ENCODE measurements around the gene ABCG1.
A peak's percentile ranks its signal among the peaks of the same experiment; 100 is the strongest.

Gene ABCG1

DNA sequence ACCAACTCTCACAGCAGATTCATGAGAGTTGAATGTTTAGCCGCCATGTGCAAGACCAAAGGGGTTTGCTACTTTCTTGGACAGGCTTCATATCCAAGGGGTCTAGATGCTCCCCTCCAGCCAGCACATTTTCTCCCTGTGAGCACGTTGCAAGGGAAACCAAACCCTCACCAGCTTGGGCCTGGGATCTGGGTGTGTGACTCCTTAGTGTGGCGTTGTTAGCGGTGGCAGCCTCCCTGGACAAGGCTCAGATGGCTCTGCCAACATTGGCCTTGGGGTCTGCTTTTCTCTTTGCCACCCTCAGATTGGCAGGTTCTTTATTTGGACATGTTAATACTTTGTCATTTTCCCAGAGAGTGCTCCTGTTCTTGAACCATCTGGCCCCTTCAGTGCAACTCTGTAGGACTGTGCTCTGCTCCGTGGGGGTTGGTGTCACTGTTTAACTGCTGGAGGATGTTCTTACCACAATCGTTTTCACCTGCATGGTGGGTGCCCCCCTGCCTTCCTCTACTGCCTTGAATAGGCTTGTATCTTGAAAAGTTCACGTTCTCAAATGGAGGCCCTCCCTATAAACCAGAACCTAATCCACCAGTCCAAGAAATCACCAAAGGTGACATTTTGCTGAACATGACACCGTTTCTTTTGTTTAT is 13.4 kb downstream of the ABCG1 start:
- DNase-seq (ENCODE audit: low spot score), result no peak

DNA sequence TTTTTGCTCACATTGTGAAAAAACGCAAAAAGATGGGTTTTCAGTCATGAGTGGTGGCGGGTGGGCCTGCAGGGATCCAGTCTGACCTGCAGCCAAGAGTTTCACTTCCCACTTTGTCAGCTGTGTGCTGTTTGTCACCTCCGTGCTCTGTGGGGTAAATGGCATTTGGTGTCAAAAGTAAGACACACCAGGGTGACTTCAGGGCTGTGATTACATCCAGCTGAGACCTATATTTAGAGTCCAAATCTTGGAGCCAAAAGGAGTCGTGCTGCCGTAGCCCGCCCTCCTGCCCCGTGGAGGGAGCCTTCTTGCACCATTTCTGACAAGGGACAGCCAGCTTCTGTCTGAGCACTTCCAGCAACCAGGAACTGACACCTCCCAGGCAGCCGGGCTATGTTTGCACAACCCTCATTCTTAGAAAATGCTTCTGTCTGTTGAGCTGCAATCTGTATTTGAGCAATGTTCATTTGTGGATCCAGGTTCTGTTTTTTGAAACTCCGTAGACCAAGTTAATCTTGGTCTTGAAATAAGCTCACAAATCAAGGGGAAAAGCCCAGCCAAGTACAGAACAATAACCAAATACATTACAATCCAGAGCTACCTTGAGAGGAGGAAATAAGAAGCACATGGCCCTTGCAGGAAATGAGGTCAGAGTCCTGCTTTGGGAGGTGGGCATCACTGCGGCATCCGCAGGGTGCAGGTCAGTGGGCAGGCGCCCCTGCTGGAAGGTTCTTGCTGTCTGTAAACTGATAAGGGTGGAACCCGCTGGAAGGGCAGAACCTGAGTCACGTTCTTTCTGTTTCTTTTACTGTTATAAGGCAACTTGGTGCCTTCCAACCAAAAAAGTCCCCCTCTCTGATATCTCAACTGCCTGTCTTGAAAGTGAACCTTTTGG is 14.4 kb downstream of the ABCG1 start:
- DNase-seq (ENCODE audit: low spot score), result peak; percentile 31

DNA sequence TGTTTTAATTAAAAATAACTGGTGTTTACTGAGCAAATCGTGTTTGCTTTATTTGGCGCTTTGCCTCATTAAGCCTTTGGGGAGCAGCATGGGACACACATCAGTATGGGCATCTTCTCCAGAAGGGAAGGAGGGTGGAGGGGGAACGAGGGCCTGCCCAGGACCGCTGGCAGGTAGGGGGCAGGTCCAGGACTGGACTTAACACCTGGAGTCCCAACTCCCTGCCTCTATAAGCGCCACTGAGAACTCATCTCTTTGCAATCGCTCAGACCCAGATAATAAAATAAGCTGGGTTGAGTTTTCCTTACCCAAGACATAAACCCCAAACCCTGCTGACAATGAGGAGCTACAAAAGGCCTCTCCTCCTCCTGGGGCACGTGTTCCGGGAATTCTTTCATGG is 15.1 kb downstream of the ABCG1 start:
- DNase-seq (ENCODE audit: low spot score), result no peak

DNA sequence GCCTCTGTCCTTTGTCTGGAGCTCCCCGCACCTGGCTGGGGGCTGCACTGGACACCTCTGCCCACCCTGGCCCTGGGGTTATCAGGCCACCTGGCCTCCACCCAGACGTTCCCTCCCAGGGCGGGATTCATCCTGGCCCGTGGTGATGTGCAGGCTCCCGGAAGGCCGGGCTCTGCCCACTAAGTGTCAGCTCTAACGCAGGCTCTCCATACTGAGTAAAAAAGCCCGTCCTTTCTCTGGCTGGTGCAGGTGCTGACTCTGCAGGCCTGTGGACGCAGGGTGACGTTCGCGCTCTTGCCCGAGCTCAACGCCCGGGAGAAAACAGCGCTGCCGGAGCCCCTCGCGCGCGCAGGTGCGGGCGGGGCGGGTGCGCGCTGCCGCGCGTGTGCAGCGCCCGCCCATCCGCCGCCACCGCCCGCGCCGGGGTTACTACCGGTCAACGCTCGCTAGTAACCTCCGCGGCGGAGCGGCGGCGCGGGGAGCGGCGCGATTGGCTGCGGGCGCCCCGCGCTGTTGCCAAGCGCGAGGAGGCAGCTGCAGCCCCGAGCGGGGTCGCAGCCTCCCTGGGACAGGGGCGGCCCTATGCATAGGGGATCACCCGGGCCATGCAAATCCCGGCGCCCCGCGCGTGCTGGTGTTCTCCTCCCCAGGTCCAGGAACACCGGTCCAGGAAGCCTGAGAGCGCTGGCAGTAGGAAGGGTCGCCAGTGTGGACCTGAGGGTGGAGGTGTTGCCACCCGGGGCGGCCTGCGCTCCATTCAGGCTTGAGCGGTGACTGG is 15.7 kb downstream of the ABCG1 start:
- peak; percentile 72 for DNase-seq (ENCODE audit: low spot score)

DNA sequence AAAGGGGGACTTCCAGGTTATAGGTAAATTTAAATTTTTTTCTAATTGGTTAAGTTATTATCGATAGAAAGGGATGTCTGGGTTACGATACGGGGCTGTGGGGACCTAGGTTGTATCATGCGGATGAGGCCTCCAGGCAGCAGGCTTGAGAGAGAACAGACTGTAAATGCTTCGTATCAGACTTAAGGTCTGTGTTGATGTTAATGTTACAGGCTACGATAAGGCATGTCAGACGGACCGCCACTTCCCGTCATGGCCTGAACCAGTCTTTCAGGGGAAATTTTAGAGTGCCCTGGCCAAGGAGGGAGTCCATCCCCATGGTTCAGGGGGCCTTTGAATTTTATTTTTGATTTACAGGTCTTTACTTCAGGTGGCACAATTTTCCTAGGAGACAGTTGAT is 16.7 kb downstream of the ABCG1 start:
- DNase-seq (ENCODE audit: low spot score), result no peak

DNA sequence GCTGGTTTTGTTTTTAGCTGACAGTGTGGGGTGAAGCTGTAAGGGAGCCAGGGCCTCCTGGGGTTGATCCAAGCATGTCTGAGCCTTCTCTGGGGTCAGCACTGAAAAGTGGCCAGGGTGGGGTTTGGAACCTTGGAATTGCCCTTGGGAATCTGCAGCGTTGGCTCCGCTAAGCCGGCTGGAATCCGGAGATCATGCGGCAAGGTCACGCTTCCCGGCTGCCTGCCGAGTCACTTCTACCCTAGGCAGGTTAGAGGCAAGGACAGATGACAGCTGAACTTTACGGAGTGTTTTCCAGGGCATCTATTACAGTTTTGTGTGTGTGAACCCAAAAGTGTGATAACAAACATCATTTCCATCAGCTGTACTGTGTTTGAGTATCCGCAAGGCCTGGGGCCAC is 17.1 kb downstream of the ABCG1 start:
- no peak for DNase-seq (ENCODE audit: low spot score)

DNA sequence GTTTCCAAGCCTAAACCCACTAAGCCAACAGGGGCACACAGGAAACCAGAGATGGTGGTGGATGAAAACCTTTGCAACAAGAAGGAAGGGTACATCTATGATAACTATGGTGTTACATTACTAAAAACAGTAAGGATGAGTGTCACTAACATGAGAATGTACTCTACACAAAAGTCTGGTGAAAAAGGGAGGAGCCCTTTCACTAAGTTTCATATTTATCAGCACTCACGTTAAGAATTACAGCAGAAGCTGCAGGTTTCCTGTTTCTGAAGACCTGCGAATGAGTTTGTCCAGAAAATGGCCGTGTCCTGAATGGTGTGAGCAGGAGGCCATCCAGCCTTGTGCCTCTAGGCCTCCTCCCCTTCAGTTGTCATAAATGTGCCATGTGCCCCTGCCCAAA is 17.8 kb downstream of the ABCG1 start:
- no peak for DNase-seq (ENCODE audit: low spot score)

DNA sequence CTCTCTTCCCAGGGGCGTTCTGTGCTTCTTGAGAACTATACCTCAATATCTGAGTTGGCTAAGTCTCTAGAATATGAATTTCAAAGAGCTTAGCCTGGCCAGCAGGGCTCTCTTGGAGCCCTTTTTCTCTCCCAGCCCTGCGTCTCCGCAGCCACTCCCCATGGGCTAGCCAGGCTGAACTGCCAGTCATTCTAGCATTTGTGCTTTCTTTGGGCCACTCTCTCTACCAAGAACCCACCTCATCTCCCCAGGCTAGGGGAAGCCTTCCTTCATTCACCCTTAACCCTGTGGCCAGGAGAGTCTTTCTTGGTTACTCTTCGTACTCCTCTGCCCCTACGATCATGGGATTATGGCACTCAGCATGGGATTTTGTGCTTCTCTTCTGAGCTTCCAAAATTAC is 18.2 kb downstream of the ABCG1 start:
- no peak for DNase-seq (ENCODE audit: low spot score)

DNA sequence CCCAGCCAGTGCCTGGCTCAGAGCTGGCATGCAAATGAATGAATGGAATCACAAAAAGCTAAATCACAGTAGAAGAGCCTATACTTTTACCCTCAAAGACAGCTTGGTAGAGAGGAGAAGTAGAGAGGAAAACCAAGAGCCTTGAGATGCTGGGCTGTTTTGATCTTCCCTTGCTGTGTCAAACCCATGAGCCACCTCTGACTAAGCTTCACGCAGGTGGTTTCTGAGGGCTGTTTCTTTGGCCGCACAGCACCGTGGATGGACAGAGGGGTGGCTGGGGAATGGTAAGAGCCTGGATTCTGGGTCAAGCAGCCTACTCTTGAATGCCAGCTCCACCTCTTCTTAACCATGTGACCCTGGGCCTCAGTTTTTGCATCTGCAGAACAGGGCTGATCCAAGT is 18.6 kb downstream of the ABCG1 start:
- no peak for DNase-seq (ENCODE audit: low spot score)

DNA sequence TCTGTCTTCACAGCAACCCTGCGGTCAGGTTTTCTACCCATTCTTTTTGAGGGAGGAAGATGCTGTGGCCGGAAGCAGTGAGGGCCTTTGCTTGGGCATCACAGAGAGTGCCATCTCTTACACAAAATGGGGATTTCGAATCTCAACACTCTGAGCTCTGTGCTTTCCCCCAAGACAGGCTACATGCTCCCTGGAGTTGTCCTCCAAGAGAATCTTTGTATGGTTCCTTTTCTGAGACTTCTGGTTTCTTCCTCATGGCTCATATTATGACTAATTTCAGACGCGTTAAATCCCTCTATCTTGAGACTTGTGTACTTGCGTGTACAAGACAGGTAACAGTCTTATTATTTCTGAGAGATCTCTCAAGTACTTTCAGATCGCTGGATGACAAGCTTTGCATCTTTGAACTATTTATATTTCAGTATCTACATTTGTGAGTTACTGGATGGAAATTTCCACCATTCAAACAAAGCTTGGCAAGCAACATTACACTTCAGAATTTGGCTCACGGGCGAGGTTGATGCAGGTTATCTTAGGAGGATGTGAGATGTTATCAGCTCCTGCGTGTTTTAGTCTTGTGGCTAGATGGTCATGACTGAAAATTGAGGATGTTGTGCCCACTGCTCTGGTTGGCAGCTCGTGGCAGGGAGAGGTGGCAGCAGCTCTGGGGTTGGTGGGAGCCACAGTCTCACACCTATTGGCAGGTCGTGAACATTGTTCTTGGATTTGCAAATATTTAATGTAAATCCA is 19.4 kb downstream of the ABCG1 start:
- no peak for DNase-seq (ENCODE audit: low spot score)

DNA sequence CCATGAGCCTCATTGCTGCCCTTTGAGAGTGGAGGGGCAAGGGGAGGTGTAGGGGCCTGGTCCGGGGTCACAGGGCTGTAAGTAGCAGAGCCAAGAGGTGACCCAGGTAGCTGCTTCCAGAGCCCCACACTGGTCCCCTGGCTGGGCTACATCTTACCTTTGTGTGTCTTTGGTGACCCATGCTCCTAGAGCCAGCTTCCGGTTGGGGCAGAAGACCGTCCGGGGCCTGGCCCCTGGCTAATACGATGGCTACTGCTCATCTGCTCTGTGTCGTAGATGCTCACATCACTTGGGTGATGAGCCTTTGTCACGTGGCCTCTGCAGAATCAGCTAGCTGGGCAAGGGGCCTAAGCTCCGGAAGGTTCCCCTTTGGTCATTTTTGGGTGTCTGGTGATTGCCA is 20.6 kb downstream of the ABCG1 start:
- no peak for DNase-seq (ENCODE audit: low spot score)

DNA sequence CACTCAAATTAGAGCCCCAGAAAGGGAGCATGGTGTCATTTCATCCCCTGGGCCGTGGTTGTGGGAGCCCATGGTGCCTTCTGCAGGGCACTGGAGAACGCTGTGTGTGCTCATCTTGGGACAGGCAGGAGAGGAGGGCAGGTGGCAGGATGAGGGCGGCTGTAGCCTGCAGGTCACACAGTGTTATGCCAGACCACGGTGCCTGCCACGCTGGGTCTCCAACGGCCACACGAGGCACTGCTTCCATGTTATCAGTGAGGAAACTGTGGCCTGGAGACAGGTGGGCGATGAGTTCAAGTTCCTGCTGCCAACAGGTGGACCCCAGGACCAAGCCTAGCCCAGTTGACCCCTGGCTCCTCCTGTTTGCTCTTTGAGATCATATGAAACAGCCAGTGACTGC is 21.0 kb downstream of the ABCG1 start:
- DNase-seq (ENCODE audit: low spot score), result no peak

DNA sequence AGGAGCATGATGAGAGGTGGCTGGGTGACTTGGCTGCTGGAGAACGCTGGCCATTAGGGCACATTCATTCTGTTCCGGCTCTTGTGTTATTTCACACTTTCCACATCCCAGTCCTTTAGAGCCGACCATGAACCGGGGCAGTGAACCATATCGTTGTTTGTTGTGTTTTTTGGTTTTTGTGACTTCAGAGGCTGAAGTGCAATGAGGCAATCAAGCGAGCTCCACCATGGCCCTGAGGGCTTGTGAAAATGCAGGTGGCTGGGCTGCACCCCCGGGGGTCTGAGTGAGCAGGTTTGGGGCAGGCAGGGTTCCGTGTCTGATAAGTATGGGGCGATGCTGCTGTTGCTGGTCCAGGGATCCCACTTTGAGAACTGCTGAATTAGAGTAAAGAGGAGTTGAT is 23.7 kb downstream of the ABCG1 start:
- no peak for DNase-seq (ENCODE audit: low spot score)

DNA sequence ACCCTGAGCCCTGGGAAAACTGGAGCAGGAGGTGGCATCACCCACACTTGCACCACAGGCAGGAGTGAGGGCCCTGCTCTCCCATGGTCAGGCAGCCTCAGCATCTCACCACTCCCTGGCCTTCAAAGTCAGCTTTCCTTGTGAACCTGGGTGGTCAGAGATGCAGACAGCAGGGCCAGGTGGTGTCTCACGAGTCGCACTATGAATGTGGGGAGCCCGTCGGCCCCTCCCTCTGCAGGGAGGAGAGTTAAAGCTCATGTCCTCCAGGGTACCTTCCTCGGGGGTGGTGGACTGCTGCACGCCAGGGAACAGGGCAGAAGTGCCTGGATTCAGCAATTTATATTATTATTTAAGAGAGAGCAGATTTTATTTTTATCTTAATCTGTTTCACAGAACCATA is 24.1 kb downstream of the ABCG1 start:
- DNase-seq (ENCODE audit: low spot score), result no peak

DNA sequence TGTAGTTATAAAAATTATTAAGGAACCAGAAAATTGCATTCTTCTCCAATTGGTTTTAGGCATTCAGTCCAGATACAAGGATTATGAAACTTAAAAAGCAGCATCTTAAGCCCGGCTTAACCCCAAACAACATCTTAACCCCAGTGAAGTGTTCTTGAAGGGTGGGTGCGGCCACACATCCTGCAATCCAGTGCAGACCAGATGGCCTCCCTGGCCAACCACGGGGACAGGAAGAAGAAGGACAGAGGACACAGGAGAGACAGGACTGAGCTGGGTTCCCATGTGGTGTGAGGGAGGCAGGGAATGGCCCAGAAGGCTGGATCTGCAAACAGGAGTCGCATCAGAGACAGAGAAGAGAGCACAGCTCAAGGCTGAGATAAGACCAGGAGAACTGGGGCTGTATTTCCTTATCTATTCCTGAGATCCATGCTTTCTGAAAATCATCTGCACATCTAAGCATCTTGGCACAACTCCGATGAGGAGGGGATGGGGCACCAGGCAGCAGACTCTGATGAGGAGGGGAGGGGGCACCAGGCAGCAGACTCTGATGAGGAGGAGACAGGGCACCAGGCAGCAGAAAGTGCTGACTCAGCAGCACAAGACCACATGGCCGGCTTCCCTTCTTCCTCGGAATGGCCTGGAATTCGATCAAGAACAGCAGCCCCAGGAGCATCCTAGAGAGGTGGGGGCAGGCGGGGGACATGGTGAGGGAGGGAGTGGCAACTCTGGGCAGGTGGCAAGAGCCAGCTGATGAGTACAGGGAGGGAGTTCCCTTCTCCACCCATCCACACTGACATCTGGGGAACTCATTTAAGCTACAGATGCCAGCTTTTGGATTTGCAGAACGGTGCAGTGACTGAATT is 26.6 kb downstream of the ABCG1 start:
- no peak for DNase-seq (ENCODE audit: low spot score)

DNA sequence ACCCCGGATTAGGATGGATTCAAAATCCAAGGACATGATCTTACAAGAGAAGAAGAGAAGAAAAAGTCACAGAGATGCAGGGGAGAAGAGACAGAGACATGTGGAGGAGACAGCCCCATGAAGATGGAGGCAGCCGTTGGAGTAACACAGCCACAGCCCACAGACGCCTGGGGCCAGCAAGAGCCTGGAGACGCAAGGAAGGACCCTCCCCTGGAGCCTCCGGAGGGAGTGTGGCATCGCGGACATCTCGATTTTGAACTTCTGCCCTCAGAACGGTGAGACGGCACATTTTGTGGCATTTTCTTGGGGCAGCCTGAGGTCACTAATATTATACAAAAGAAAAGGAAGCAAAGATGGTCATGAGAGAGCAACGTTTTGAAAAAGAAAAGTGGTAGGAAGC is 28.8 kb downstream of the ABCG1 start:
- no peak for DNase-seq (ENCODE audit: low spot score)

DNA sequence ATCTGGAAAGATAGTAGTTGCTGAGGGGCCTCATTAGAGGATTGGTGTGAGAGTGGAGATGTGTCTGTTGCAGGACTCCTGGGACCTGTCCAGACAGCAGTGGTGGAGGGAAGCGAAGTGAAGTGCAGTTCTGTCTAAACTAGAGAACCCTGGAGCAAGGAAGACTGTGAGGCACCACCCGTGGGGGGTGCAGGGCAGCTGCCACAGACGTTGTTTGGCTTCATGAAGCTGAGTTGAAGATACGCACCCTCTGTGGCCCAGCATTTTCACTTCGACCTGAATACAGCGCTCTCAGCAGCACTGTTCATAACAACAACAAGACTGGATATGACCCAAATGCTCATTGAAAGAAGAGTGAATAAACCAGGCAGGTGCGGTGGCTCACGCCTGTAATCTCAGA is 29.3 kb downstream of the ABCG1 start:
- no peak for DNase-seq (ENCODE audit: low spot score)

DNA sequence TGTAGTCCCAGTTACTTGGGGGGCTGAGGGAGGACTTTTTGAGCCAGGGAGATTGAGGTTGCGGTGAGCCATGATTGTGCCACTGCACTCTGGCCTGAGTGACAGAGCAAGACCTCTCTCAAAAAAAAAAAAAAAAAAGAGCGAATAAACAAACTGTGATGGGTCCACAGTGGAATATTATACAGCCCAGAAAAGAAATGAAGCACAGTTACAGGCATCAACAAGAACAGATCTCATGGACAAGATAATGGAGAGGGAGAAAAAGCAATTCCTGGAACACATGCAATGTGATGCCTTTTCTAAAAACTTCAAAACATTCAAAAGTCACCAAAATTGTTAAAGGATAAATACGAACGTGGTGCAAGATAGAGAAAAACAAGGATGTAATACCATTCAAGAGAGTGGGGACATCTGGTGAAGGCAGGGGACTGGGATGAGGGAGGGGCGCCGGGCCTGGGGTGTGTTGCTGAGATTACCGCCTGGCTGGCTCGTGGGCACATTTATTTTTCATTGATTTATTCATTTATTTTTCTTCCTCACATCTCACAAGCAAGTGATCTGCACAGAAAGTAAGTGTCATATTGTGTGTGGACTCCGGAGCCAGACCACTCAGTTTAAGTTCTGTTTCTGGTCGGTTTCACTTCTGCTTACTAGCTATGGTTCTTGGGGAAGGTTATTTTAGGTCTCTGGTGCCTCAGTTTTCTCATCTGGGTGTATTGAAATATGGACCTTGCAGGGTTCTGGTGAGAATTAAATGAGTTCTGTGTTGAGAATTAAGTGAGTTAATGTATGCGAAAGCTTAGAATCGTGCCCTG is 30.1 kb downstream of the ABCG1 start:
- no peak for DNase-seq (ENCODE audit: low spot score)

DNA sequence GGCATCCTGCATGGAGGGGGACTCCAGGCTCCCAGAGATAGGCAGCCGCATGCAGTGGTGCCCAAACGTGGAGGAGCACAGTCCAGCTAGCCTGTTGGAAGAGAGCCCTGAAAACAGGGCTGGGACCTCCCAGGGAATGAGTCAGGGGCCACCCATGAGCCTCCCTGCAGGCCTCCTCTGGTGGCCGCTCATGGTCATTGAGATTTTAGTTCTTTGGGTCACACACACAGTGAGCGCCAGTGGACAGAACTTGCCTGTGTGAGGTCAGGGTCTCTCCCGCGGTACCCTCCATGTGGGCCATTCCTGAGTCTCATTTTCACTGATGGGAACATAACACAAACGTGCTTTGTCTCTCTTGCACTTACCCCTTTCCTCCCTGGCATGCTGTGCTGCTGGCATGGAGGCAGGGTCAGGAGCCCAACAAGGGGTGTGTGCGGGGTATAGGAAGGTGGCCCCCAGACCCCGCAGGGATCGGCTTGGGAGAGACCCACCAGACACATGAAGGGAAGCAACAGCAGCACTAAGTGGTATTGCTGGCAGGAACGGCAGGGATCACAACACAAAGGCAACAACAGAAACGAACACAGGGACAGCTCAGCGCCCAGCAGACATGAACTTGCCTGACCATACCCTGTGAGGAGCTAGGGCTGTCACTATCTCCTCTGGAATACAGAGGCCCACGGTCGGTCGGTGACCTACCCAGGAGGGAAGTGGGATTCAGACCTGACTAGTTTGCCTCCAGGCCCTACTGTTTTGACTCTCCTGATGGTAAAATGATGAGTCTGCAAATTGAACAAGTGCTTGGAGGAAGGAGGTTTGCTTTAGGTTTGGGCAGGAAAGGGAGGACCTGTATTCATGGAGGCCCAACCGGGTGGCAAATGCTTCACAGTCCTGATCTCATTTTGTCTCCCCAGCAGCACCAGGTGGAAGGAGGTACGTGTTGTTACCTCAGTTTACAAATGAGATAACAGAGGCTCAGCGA is 31.8 kb downstream of the ABCG1 start:
- no peak for DNase-seq (ENCODE audit: low spot score)

All from GM03348 (cell line).